Hematopoietic multipotent progenitor cell treated with erythropoietin and hydrocortisone succinate and interleukin-3 and kit ligand, for 4 days (in vitro differentiated cells): ENCODE data around the gene C16orf82.
A peak's percentile ranks its signal among the peaks of the same experiment; 100 is the strongest.

Source experiments
- DNase-seq: peaks from one replicate; pipeline ENCODE4 v3.0.0-alpha.2; 2015

C16orf82 gene

DNA sequence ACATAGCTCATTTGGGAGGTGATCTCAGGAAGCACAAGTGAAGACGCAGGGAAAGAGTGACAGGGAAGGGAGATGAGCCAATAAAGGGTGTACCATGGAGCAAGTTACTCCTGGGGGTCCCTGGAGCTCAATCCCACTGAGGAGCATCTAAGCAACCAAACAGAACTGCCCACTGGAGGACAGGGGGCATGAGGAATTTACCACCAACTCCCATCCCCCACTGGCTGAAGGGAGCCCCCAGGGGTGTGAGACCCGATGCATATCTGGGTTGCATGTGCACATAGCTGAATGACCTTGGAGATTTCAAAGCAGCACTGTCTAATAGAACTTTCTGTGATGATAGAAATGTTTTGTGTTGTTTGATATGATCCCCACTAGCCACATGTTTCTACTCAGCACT, 29.6 kb downstream of the C16orf82 start:
- no peak for DNase-seq

DNA sequence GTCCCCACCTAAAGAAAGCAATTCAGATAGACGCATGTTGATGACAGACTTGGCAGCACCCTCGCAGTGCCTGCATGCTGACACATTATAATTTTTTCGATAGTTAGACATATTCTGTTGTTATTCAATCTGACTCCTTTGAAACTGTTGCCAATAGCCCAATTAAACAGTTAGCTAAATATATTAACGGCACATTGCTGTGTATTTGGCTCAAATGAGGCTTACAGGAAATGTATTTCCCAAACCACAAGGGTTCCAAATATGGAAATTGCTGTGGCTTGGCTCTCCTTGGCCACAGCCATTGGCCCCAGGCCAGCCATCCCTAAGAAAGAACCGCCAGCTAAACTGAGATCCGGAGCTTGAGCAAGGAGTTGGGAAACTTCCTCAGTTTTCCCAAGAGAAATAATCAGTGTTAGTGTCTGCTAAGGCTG, 31.1 kb downstream of the C16orf82 start:
- DNase-seq = no peak

DNA sequence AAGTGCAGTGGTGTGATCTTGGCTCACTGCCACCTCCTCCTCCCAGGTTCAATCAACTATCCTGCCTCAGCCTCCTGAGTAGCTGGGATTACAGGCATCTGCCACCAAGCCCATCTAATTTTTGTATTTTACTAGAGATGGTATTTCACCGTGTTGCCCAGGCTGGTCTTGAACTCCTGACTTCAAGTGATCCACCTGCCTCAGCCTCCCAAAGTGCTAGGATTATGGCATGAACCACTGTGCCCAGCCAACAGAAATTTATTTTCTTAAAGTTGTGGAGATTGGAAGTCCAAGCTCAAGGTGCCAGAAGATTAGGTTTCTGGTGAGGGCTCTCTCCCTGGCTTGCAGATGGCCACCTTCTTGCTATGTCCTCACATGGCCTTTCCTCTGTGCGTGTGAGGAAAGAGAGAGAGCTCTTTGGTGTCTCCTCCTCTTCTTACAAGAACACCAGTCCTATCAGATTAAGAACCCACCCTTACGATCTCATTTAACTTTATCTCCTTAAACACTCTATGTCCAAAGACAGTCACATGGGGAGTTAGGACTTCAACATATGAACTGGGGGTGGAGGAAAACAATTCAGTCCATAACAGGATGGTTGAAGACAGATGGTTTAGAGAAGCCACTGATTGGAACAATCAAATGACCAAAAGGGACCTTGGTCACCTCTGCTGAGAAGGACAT, 31.8 kb downstream of the C16orf82 start:
- peak; percentile 37 for DNase-seq

DNA sequence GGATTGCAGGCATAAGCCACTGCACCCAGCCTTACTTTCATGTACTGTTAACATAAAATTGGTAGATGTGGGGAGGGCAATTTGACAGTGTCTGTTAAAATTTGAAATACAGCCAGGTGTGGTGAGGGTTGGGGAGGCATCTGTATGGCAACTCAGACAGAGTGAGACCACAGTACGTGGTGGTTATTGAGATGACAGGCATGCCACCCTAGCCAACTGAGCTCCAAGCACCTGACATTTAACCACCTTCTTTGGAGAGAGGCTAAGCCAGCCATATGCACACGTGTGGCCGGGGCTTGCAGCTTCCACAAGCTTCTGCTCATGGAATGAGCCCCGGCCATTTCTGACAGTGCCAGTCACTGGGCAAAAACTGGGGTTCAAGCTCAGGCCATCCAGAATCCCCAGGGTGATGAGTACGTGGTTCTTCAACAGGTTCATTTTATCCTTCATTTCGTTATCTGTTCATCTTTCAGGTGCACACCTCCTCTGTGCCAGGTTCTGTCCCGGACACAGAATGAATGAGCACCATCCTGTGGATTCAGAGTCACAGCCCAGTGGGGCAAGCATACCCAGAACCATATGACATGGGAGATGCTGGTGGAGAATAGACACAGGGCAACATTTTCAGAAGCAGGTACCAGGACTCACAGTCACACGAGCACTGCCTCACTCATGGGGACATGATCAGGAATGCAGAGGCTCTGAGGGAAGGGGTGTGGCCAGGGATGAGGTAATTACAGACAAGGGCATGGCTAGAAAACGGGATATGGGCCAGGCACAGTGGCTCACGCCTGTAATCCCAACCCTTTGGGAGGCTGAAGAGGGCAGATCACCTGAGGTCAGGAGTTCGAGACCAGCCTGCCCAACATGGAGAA, 36.2 kb downstream of the C16orf82 start:
- no peak for DNase-seq

DNA sequence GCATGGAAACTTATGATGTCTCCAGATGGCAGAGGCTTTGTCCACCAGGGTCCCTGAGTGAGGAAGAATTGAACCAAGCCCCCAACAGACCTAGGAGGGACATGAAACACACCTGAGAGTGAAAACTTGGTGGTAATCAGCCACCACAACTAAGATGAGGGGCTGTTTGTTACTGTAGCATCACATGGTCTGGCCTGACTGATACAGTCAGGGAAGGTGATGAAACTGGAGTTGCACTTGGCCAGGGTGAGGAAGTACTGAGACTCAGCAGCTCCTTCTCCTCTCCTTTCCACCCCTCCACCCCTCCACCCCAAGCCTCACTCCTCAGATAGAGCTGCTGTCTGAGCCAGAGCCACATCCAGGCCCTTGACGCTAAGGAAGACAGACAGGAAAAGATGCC, 37.2 kb downstream of the C16orf82 start:
- DNase-seq = no peak

DNA sequence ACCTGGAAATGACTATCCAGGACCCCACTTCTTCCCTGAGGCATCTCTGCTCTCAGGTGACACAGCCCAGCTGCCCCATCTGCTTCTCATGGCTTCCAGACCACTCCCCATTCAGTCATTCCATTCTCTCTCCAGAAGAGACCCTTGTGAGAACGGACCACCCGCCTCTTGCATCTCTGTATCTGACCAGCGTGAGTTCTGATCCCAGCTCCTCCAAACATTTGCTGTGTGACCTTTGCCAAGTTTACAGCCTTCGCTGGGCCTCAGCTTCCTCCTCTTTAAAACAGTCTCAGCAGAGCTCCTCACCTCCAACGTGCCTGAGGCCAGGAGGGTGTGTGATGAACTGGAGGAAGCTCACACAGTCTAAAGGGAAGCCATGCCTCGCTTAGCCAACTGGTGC, 39.6 kb downstream of the C16orf82 start:
- no peak for DNase-seq

DNA sequence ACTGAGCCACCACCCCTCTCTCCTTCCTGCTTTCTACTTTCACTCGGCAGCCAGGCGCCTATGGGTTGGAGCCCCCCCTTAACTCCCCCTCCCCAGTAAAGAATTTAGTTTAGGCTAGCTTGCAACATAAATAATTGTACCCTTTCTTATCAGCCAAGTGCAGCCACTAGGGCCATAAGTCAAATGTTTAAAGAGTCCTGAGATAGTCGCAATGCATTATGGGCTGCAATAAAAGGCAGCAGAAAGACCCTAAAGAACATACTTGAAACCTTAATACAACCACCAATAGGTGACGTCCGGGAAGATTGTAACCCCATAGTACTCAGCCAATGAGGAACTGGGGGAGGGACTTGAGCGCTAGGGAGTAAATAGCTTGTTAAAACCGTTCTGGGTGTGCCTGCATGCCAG, 40.5 kb downstream of the C16orf82 start:
- peak; percentile 45 for DNase-seq

DNA sequence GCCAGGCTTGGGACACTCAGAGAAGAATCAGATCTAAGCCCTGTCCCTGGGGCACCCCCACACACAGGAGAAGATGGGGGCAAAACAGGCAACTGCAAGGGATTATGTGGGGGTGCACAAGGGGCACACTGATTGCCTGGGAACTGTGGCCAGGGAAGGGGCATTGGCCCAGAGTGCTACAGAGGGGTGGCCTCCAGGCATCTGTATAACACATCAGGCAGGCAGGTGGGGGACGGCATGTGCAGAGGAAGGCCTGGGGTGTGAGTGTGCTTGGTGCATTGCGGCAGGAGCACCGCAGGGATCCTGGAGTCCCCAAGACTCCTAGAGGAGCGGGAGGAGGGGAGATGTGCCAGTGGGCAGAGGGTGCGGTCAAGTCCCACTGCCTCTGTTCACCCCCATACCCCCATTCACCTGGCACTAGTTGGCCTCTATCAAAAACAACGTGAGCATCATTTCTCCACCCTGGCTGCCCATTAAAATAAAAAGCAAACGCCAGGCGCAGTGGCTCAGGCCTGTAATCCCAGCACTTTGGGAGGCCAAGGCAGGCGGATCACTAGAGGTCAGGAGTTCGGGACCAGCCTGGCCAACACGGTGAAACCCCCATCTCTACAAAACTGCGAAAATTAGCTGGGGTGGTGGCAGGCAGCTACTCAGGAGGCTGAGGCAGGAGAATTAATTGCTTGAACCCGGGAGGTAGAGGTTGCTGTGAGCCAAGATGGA, 41.5 kb downstream of the C16orf82 start:
- DNase-seq = no peak

DNA sequence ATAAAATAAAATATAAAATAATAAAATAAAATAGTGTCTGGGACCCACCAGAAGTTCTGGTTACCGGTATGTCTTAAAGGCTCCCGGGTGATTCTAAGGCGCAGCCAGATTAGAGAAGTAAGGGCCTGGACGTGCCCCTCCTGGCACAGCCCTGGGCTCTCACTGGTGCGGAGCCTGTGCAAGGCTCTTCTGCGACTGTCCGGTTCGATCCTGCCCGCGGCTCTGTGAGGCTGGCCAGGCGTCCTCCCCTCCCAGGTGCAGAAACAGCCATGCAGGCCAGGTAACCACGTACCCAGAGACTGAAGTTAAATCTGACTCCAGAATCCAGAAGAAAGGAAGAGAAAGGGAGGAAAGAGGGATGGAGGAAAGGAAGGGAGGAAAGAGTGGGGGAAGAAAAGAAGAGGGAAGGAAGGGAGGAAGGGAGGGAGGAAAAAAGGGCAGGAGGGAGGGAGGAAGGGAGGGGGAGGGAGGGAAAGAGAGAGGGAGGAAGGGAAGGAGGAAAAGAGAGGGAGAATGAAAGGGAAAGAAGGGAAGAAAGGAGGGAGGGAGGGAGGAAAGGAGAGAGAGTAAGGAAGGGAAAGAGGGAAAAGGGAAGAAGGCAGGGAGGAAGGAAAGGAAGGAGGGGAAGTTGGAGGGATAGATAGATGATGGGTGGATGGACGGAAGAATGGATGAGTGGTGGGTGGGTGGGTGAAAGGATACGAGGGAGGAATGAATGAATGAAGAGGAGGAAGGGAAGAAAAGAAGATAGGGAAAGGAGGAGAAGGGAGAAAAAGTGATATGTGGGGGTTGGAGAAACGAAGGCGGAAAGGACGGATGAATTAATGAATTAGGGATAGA, 42.3 kb downstream of the C16orf82 start:
- no peak for DNase-seq

DNA sequence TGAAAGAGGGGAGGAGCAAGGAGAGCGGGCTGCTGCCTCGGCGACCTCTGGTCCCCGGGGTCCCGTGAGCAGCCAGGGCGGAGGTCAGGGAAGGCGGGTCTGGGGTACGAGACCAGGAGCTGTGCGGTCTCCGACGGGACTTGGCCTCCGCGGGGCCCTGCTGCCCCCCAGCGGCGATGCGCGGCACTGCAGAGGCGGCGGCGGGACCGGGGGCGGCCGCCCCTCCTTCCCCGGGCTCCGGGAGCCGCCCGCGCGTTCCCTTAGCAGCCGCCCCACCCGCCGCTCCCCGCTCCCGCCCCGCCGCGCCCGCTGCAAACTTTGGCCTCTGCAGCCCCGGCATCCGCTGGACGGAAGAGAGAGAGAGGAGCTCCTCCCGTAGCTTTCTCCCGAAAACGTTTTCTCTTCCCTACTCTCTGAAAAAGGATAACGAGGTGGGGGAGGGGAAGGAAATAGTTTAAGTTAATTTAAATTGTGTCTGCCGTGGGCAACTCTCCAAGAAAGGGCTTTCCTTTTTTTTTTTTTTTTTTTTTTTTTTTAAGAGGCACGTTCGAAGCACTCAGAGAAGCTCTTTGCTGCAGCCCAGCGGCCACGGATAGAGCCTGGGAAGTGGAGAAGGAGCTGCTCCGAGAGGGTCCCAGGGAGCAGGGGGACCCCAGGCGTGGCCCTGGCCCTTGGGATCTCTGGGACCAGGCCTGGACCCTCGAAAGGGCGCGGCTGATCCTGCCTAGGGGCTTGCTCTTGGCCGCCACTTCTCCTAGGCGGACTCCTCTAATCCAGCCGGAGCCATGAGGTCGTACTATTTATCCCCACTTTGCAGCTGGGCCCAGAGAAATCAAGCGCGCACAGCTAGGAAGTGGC, 43.2 kb downstream of the C16orf82 start:
- DNase-seq = peak; percentile 81

DNA sequence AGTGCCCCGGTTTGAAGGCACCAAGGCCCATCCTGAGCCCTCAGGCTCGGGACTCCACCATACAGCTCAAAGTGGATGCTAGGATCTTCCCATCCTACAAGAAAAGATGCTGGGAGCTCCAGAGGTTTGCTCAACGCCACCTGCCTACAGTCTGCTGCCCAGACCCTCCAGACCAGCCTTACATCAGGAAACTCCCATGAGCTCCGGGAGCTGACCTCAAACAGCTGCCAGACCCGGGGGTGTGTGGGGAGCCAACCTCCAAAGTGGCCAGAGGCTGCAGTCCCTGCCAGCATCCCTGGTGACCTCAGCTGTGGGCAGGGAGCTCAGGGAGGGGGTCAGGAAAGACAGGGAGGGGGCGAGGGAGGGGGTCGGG, 43.8 kb downstream of the C16orf82 start:
- no peak for DNase-seq

DNA sequence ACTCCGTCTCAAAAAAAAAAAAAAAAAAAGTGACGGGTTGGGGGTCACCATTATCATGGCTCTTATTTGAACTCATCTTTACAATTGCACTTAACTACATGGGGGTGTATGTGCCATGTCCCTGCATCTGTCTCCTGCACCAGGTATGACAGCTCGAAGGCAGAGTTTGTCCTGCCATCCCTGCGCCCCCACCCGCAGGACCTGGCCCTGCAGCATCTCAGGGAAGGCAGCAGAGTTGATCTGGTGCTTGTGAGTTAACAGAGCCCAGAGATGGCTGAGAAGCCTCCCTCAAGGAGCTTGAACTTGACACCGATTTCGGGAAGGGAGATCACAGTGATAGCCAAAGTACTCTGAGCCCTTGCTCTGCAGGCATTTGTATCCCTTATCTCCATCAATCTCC, 44.8 kb downstream of the C16orf82 start:
- no peak for DNase-seq

DNA sequence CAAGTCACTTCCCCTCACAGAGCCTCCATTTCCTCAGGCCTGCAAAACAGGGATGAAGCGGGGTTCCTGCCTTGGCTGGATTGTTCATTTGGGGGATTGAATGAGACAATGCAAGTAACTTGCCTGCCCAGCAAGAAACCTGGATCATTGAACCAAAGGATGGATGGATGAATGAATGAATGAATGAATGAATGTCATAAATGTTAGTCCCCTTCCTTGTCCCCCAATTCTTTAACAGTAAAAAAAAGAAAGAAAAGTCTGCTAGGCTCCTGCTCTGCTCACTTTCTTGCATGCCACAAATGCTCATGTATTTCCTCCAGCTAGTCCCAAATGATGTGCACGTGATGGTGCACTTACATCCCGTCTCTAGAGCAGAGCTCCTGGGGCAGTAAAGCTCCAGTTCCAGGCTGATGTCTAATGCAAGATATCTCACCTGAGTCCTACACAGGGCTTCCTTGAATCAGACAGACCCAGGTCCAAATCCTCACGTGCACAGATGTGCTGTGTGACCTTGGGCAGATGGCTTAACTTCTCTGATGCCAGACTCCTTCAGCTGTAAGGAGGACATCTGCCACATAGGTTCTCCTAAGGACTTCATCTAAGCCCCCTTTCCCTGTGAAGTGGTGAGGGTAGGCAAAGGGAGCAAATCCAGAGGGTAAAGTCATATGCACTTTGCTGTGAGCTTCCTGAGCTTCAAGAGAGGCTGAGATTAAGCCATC, 45.5 kb downstream of the C16orf82 start:
- no peak for DNase-seq

DNA sequence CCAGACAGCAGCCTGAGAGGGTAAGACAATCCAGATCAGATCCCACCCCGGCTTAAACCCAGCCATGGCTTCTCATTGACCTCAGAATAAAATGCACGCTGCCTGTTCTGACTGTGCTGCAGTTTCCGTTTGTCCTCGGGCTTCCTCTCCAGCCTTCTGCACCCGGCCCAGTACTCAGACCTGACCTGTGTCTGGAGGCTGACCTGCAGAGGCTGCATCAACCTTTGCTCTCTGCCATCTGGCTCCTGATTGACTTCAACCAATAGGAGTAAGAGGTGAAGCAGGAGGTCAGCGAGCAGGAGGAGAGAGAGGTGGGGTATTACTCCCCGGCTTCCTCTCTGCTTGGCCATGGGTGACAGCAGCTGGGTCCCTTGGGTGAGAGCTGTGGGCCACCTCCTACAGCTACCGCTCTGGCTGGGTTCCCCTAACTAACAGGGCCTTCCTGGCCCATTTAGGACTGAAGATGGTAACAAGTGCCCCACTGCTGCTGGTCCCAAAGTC, 46.7 kb downstream of the C16orf82 start:
- no peak for DNase-seq

DNA sequence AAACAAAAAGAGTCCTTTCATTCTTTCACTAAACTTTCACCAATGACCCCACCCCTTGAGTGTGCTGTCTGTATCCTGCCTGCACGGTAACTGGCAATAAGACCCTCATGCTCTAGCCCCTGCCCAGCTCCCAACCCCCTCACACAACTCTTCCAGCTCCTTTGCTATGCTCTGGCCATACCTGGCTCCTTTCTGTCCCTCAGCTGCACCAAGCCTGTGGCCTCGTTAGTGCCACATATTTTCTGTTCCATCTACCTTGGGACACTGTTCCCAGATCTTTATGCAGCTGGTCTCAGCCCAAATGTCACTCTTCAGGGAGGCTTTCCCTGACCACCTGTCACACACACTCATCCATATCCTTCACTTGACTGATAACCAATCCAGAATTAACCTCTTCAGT, 47.3 kb downstream of the C16orf82 start:
- DNase-seq = no peak

DNA sequence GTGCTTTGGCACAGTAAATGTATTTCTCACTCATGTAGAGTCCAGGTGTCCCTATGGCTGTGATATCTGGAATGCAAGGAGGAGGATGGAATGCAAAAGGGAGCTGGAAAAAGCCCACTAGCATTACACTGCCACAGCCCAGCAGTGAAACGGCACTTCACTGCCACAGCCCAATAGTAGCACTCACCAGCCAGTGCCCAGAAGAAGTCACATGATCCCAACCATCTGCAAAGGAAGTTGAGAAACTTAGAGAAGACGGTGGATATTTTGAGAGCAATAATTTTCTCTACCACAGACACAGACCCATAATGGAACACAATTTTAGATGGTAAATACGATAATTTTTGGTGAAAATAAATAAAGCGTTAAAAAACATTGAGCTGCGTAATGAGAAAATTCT, 51.8 kb downstream of the C16orf82 start:
- peak; percentile 54 for DNase-seq
